H1 (cell line): ENCODE results near the gene OSBP2. TPM values are rescaled to one million over a fixed set of nuclear protein-coding genes. Genes with fewer than 3 reads are reported as not detected.

ENCODE experiments used
- CTCF ChIA-PET: fragments of 300-600 bp; sonication (Branson Sonifier 250); formaldehyde crosslinking; loops from one replicate; lab custom pipeline; 2021; ENCODE audit not compliant: partially characterized antibody; lab: Charles Lee
- POLR2A ChIA-PET: fragments of 300-600 bp; sonication (Branson Sonifier 250); formaldehyde crosslinking; loops from one replicate; lab custom pipeline; 2021; ENCODE audit warnings: inconsistent platforms; ENCODE audit not compliant: partially characterized antibody; lab: Charles Lee
- DNase-seq, 2 experiments: peaks; one replicate each; pipeline versions ENCODE4 v3.0.0 to v3.0.0-alpha.2; 2010 to 2022; ENCODE audit warnings: low spot score in 2 of 2, low read depth in 1 of 2, mixed read lengths in 1 of 2
- FAIRE-seq: peaks from 2 replicates; lab custom pipeline; 2011; peaks lifted over from hg19 to GRCh38; lab: Jason Lieb, UNC
- H2AFZ ChIP-seq: 2 replicates; pipeline ENCODE4 v1.8.1; 2012; ENCODE audit warnings: low read length, inconsistent platforms
- H2AK5ac ChIP-seq: 2 replicates; pipeline ENCODE4 v1.6.1; 2013; ENCODE audit warnings: low read depth, low read length
- H2BK120ac ChIP-seq: replicated peaks from 2 replicates; pipeline ENCODE3; 2013; ENCODE audit warnings: low read depth, low read length, inconsistent platforms
- H2BK12ac ChIP-seq: 2 replicates; pipeline ENCODE4 v1.6.1; 2013; ENCODE audit warnings: low read depth, low read length
- H2BK15ac ChIP-seq: 2 replicates; pipeline ENCODE4 v1.6.1; 2013; ENCODE audit warnings: low read length
- H2BK20ac ChIP-seq: 2 replicates; pipeline ENCODE4 v1.6.1; 2013; ENCODE audit warnings: low read length
- H2BK5ac ChIP-seq: 2 replicates; pipeline ENCODE4 v1.6.1; 2013; ENCODE audit warnings: low read depth, low read length
- H3K14ac ChIP-seq: 2 replicates; pipeline ENCODE4 v1.6.1; 2013; ENCODE audit warnings: inconsistent platforms; ENCODE audit not compliant: insufficient read length
- H3K18ac ChIP-seq: 2 replicates; pipeline ENCODE4 v1.6.1; 2013; ENCODE audit warnings: low read length; ENCODE audit errors: extremely low read depth
- H3K23ac ChIP-seq: 2 replicates; pipeline ENCODE4 v1.6.1; 2013; ENCODE audit warnings: inconsistent platforms; ENCODE audit not compliant: insufficient read length
- H3K23me2 ChIP-seq: 2 replicates; pipeline ENCODE4 v1.6.1; 2013; ENCODE audit warnings: low read depth, low read length
- H3K27ac ChIP-seq: 2 replicates; pipeline ENCODE4 v1.6.1; 2011; ENCODE audit warnings: low read depth, low read length, inconsistent platforms
- H3K27me3 ChIP-seq, 4 experiments: replicated peaks in 1 of 4; 1 replicate in 1 of 4; 2 replicates in 3 of 4; pipeline versions ENCODE4 v1.6.1 to v1.8.1; 2011 to 2013; ENCODE audit warnings: low read length in 3 of 4, mild to moderate bottlenecking in 3 of 4, inconsistent platforms in 2 of 4, mixed read lengths in 2 of 4, moderate library complexity in 1 of 4; ENCODE audit not compliant: control insufficient read depth in 3 of 4, insufficient read depth in 3 of 4; ENCODE audit errors: extremely low read depth in 1 of 4
- H3K36me3 ChIP-seq, 4 experiments: 2 replicates each; pipeline versions ENCODE4 v1.6.1 to v1.8.1; 2011 to 2013; ENCODE audit warnings: mild to moderate bottlenecking in 4 of 4, low read length in 3 of 4, moderate library complexity in 2 of 4, control low read depth in 1 of 4, inconsistent platforms in 1 of 4; ENCODE audit not compliant: insufficient read depth in 4 of 4, control insufficient read depth in 2 of 4
- H3K4ac ChIP-seq: replicated peaks from 2 replicates; pipeline ENCODE3; 2013; ENCODE audit warnings: low read length, low read depth, mixed read lengths, inconsistent platforms; ENCODE audit not compliant: insufficient read length
- H3K4me1 ChIP-seq, 4 experiments: replicated peaks in 1 of 4; 1 replicate in 1 of 4; 2 replicates in 3 of 4; pipeline versions ENCODE4 v1.6.1 to v1.8.1; 2011 to 2013; ENCODE audit warnings: low read length in 3 of 4, inconsistent platforms in 2 of 4, mixed read lengths in 1 of 4; ENCODE audit not compliant: insufficient read depth in 4 of 4, control insufficient read depth in 3 of 4
- H3K4me2 ChIP-seq, 2 experiments: 2 replicates each; pipeline versions ENCODE4 v1.6.1 to v1.8.1; 2011 to 2013; ENCODE audit warnings: low read depth in 2 of 2, low read length in 2 of 2, control low read depth in 1 of 2, inconsistent platforms in 1 of 2, mild to moderate bottlenecking in 1 of 2; ENCODE audit not compliant: insufficient read depth in 1 of 2
- H3K4me3 ChIP-seq, 4 experiments: fragments of 200-600, 300-600 bp in 1 of 4; sonication (generic), shearing (Covaris generic), sonication (Bioruptor Twin) in 1 of 4; 2 replicates each; pipeline versions ENCODE4 v1.5.1 to v1.8.1; 2011 to 2016; ENCODE audit warnings: low read length in 4 of 4, low read depth in 3 of 4, control low read depth in 2 of 4, inconsistent platforms in 2 of 4, mild to moderate bottlenecking in 2 of 4, mixed read lengths in 1 of 4, moderate library complexity in 1 of 4; ENCODE audit not compliant: insufficient read depth in 2 of 4; ENCODE audit errors: extremely low read depth in 1 of 4
- H3K56ac ChIP-seq: replicated peaks from 2 replicates; pipeline ENCODE3; 2013; ENCODE audit warnings: low read depth, mild to moderate bottlenecking, mixed read lengths, low read length, inconsistent platforms; ENCODE audit not compliant: insufficient read length
- H3K79me1 ChIP-seq: 2 replicates; pipeline ENCODE4 v1.6.1; 2013; ENCODE audit warnings: low read depth, low read length, control low read depth
- H3K79me2 ChIP-seq, 2 experiments: 2 replicates each; pipeline versions ENCODE4 v1.6.1 to v1.8.1; 2012 to 2013; ENCODE audit warnings: low read length in 2 of 2, mild to moderate bottlenecking in 2 of 2, inconsistent platforms in 1 of 2; ENCODE audit not compliant: insufficient read depth in 2 of 2, control insufficient read depth in 1 of 2
- H3K9ac ChIP-seq, 4 experiments: replicated peaks in 1 of 4; 1 replicate in 1 of 4; 2 replicates in 3 of 4; pipeline versions ENCODE4 v1.6.1 to v1.8.1; 2011 to 2013; ENCODE audit warnings: low read depth in 3 of 4, low read length in 3 of 4, control low read depth in 2 of 4, mild to moderate bottlenecking in 2 of 4, moderate library complexity in 2 of 4, inconsistent platforms in 1 of 4; ENCODE audit errors: extremely low read depth in 1 of 4
- H3K9me3 ChIP-seq, 2 experiments: 2 replicates each; pipeline versions ENCODE4 v1.6.1 to v1.8.1; 2012 to 2013; ENCODE audit warnings: mild to moderate bottlenecking in 2 of 2, moderate library complexity in 2 of 2, control low read depth in 1 of 2, inconsistent platforms in 1 of 2, low read depth in 1 of 2, low read length in 1 of 2, mixed read lengths in 1 of 2; ENCODE audit not compliant: insufficient read depth in 2 of 2
- H4K20me1 ChIP-seq, 2 experiments: replicated peaks in 1 of 2; 2 replicates each; pipeline versions ENCODE3 to v1.8.1; 2011 to 2013; ENCODE audit warnings: inconsistent platforms in 2 of 2, low read length in 2 of 2, mild to moderate bottlenecking in 1 of 2; ENCODE audit not compliant: insufficient read depth in 2 of 2, control insufficient read depth in 1 of 2
- H4K5ac ChIP-seq: 2 replicates; pipeline ENCODE4 v1.6.1; 2013; ENCODE audit warnings: low read length, low read depth, mixed read lengths, inconsistent platforms; ENCODE audit not compliant: insufficient read length
- H4K8ac ChIP-seq: 2 replicates; pipeline ENCODE4 v1.8.0; 2013; ENCODE audit warnings: mild to moderate bottlenecking, moderate library complexity, low read length, inconsistent platforms; ENCODE audit not compliant: insufficient read depth; ENCODE audit errors: extremely low read depth
- H4K91ac ChIP-seq: replicated peaks from 2 replicates; pipeline ENCODE3; 2013; ENCODE audit warnings: low read length, mixed read lengths, inconsistent platforms; ENCODE audit not compliant: insufficient read length
- EGR1 ChIP-seq: IDR thresholded peaks from 2 replicates; pipeline ENCODE4 v1.6.1; 2011; ENCODE audit warnings: low read depth, low read length, borderline replicate concordance
- FOSL1 ChIP-seq: IDR thresholded peaks from 2 replicates; pipeline ENCODE4 v1.6.1; 2011; ENCODE audit warnings: mild to moderate bottlenecking, low read depth, low read length, moderate library complexity; ENCODE audit not compliant: insufficient read depth
- JUN ChIP-seq: IDR thresholded peaks from 2 replicates; pipeline ENCODE4 v1.6.1; 2011; ENCODE audit warnings: low read depth, mild to moderate bottlenecking, improper control_type of control experiment, low read length
- SP4 ChIP-seq: IDR thresholded peaks from 2 replicates; pipeline ENCODE4 v1.6.1; 2012; ENCODE audit warnings: low read length, inconsistent platforms
- ZNF274 ChIP-seq: IDR thresholded peaks from 2 replicates; pipeline ENCODE4 v1.7.0; 2012; ENCODE audit warnings: low read length, borderline replicate concordance; ENCODE audit errors: extremely low read depth
- WGBS, 2 experiments: shearing (Covaris generic) in 1 of 2; methylation state at CpG; one replicate each; pipeline versions ENCODE4 v1.1.6 to v1.1.7; 2013 to 2015; ENCODE audit warnings: low lambda C conversion rate in 2 of 2, mixed read lengths in 2 of 2, inconsistent platforms in 1 of 2, low coverage in 1 of 2, missing lambda C conversion rate in 1 of 2; ENCODE audit not compliant: insufficient replicate concordance in 2 of 2, insufficient coverage in 1 of 2, insufficient read length in 1 of 2; ENCODE audit errors: extremely low coverage in 1 of 2, missing lambda C conversion rate in 1 of 2; 5-methylcytosine and 5-hydroxymethylcytosine counted together
- polyA plus RNA-seq, 7 experiments: library from polyadenylated mRNA; depleted of rRNA in 3 of 7; stranded (reverse) in 5 of 7; unstranded in 2 of 7; fragments of >200 nt in 5 of 7; fragments of 200-250 nt in 2 of 7; gene quantifications; 1 replicate in 5 of 7; 2 replicates in 1 of 7; 4 replicates in 1 of 7; pipeline versions ENCODE4 v1.2.1 to v1.2.3, GENCODE V29; 2011 to 2013; ENCODE audit warnings: missing spikeins in 2 of 7, mixed read lengths in 2 of 7
- total RNA-seq: library from RNA; stranded (reverse); fragmentation: NEBNext Ultra II Directional; extraction: Animal tissue kit (Norgen Biotek cat#: 25700); gene quantifications from 2 replicates; pipeline ENCODE4 v1.2.1, GENCODE V29; 2021

Gene OSBP2
- total and polyA plus RNA-seq, 2 of the 8 experiments (the other 6 are each of a cell fraction or from before 2014, with no cell fraction given), result 3.4 to 3.7 TPM

GRCh38 chr22:30689622-30690021 lies 5.1 kb upstream of the OSBP2 start:
- no peak overlapping the region for H2BK5ac ChIP-seq
- no peaks in the 10 kb centered on the region for H3K79me2 ChIP-seq
- H2BK12ac ChIP-seq, result no peak overlapping the region
- H3K27ac ChIP-seq, result no peak overlapping the region
- no peaks in the 10 kb centered on the region for H3K9me3 ChIP-seq
- H2BK15ac ChIP-seq, result no peak overlapping the region
- H3K18ac ChIP-seq, result no peak overlapping the region
- no peak overlapping the region for H2AK5ac ChIP-seq
- H2AFZ ChIP-seq, result no peak overlapping the region
- peaks cover 5% of the 10 kb centered on the region; the same call in 1 of the 2 replicates for H3K23me2 ChIP-seq
- no peak overlapping the region for H3K23ac ChIP-seq
- H3K14ac ChIP-seq, result no peak overlapping the region
- H3K4ac ChIP-seq, result no peak overlapping the region
- DNase-seq, result no peak
- H3K4me2 ChIP-seq, result no peak overlapping the region
- H3K27me3 ChIP-seq, result no peaks in the 10 kb centered on the region
- TF ChIP-seq EGR1 (no peak), ZNF274 (no peak), JUN (no peak), SP4 (no peak), FOSL1 (no peak)
- TF ChIP-seq, all 59 proteins: peak for 0
- no peak overlapping the region for H3K9ac ChIP-seq
- no peaks in the 10 kb centered on the region; the same call in 1 of the 2 replicates for H3K79me1 ChIP-seq
- H2BK120ac ChIP-seq, result no peak overlapping the region
- FAIRE-seq, result no peak
- no peak overlapping the region for H2BK20ac ChIP-seq
- H3K4me1 ChIP-seq, result no peaks in the 10 kb centered on the region
- no peak overlapping the region for H3K4me3 ChIP-seq
- no peaks in the 10 kb centered on the region for H3K36me3 ChIP-seq
- WGBS, 2 experiments, result 83% methylated on average over 1 of the region's 1 CpG; no CpG with 5 or more reads in 1 of the 2 experiments
- H3K56ac ChIP-seq, result no peak overlapping the region
- no peaks in the 10 kb centered on the region for H4K20me1 ChIP-seq
- no peak overlapping the region for H4K5ac ChIP-seq
- CTCF ChIA-PET, result interaction anchor here (0.8 kb wide), 2 partner anchors 28 to 55 kb away, joined by 3 read pairs; no protein-coding TSS in a partner anchor
- H4K91ac ChIP-seq, result no peak overlapping the region
- H4K8ac ChIP-seq, result no peak overlapping the region
- POLR2A ChIA-PET, result no interaction called here
